DOHH2 (cell line): Measurements from ENCODE around the gene PARP16.
A peak's percentile ranks its signal among the peaks of the same experiment; 100 is the strongest.

Experiments
- H3F3A ChIP-seq: fragments of 200-600 bp; sonication (generic), shearing (Covaris generic); 2 replicates; pipeline ENCODE4 v1.6.0; 2016; ENCODE audit warnings: antibody characterized with exemption, mild to moderate bottlenecking; ENCODE audit not compliant: control insufficient read depth, insufficient read depth
- H3K27ac ChIP-seq: fragments of 200-600 bp; sonication (generic); 2 replicates; pipeline ENCODE4 v1.5.1; 2014; ENCODE audit warnings: low read depth, mild to moderate bottlenecking, low read length, moderate library complexity
- H3K27me3 ChIP-seq: fragments of 200-600 bp; sonication (generic); 2 replicates; pipeline ENCODE4 v1.6.1; 2014; ENCODE audit warnings: mild to moderate bottlenecking, low read length, mixed read lengths; ENCODE audit not compliant: control insufficient read depth
- H3K36me3 ChIP-seq: fragments of 200-600 bp; sonication (generic); 2 replicates; pipeline ENCODE4 v1.6.1; 2014; ENCODE audit warnings: mild to moderate bottlenecking, low read length, moderate library complexity, mixed read lengths; ENCODE audit not compliant: control insufficient read depth
- H3K4me1 ChIP-seq: fragments of 200-600 bp; sonication (generic); 2 replicates; pipeline ENCODE4 v1.6.1; 2014; ENCODE audit warnings: mild to moderate bottlenecking, low read length, mixed read lengths; ENCODE audit not compliant: control insufficient read depth
- H3K4me2 ChIP-seq: fragments of 200-600 bp; sonication (generic); 2 replicates; pipeline ENCODE4 v1.6.0; 2014; ENCODE audit warnings: mild to moderate bottlenecking, low read length, moderate library complexity
- H3K4me3 ChIP-seq: fragments of 200-600 bp; sonication (generic); 2 replicates; pipeline ENCODE4 v1.5.1; 2014; ENCODE audit warnings: mild to moderate bottlenecking, low read length, mixed read lengths
- H3K79me2 ChIP-seq: fragments of 200-600 bp; sonication (generic); 2 replicates; pipeline ENCODE4 v1.6.1; 2014; ENCODE audit warnings: mild to moderate bottlenecking, low read length, mixed read lengths; ENCODE audit not compliant: control insufficient read depth
- H3K9me2 ChIP-seq: fragments of 200-600 bp; sonication (generic); replicated peaks from 2 replicates; pipeline ENCODE4 v1.6.1; 2014; ENCODE audit warnings: mild to moderate bottlenecking, low read length, mixed read lengths; ENCODE audit not compliant: control insufficient read depth
- H3K9me3 ChIP-seq: fragments of 200-600 bp; sonication (generic); 2 replicates; pipeline ENCODE4 v1.6.1; 2014; ENCODE audit warnings: antibody characterized with exemption, low read length, mixed read lengths; ENCODE audit not compliant: control insufficient read depth, insufficient read depth
- H4K20me1 ChIP-seq: fragments of 200-600 bp; sonication (generic); 2 replicates; pipeline ENCODE4 v1.6.0; 2014; ENCODE audit warnings: low read depth, mild to moderate bottlenecking, antibody characterized with exemption, low read length, moderate library complexity; ENCODE audit not compliant: control insufficient read depth, insufficient read depth
- EZH2phosphoT487 ChIP-seq: fragments of 200-600 bp; sonication (generic); IDR thresholded peaks from 2 replicates; pipeline ENCODE4 v1.6.1; 2017; ENCODE audit warnings: borderline replicate concordance, mild to moderate bottlenecking, antibody characterized with exemption, low read length, moderate library complexity, mixed read lengths
- TF ChIP-seq, protein P1 (sequence below): fragments of 200-600 bp; sonication (generic); IDR thresholded peaks from one replicate; pipeline ENCODE4 v1.5.1; 2014; ENCODE audit warnings: antibody characterized with exemption, mild to moderate bottlenecking, low read depth, low read length; ENCODE audit not compliant: poor library complexity, severe bottlenecking

PARP16 gene

DNA sequence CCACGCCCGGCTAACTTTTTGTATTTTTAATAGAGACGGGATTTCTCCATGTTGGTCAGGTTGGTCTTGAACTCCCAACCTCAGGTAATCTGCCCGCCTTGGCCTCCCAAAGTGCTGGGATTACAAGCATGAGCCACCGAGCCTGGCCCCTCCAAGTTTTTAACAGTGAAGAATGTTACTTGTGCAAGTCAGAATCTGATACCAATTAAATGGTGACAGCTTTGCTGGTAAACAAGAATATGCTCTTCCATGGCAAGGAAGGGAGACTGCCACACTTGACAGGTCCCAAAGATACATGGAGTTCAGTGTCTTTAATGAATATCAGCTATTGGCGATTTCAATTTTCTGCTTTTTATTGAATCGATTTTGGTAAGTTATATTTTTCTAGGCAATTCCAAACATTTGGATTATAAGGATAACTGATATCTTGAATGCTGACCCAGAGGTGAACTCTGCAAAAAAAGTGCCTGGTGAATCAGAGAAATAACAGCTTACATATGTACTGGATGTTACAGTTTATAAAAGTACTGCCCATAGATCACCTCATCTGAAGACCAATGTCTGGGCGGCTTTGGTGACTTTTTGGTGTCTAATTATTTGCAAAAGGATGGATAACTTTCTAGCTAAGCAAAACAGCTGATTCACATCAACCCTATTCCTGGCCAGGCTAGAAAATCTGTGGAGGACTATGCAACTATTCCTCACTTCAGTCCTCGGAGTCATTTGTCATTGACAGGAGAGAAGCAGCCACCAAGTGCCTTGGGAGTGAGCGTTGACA is 1.2 kb downstream of the PARP16 start:
- H3K4me2 ChIP-seq: peak overlapping the region; percentile 85
- no peaks in the 10 kb centered on the region for H3K9me3 ChIP-seq
- H3K4me1 ChIP-seq: peaks cover 34% of the 10 kb centered on the region
- H4K20me1 ChIP-seq: no peaks in the 10 kb centered on the region
- H3K79me2 ChIP-seq: peaks cover 20% of the 10 kb centered on the region
- 0 out of 2 replicates have a peak, but pooled peaks cover 7% of the 10 kb centered on the region for H3F3A ChIP-seq
- no peaks in the 10 kb centered on the region for H3K27me3 ChIP-seq
- H3K36me3 ChIP-seq: no peaks in the 10 kb centered on the region; the same call in 1 of the 2 replicates
- TF ChIP-seq EZH2phosphoT487: peak; percentile 46; the same call in 1 of the 2 replicates
- TF ChIP-seq, protein P1, sequence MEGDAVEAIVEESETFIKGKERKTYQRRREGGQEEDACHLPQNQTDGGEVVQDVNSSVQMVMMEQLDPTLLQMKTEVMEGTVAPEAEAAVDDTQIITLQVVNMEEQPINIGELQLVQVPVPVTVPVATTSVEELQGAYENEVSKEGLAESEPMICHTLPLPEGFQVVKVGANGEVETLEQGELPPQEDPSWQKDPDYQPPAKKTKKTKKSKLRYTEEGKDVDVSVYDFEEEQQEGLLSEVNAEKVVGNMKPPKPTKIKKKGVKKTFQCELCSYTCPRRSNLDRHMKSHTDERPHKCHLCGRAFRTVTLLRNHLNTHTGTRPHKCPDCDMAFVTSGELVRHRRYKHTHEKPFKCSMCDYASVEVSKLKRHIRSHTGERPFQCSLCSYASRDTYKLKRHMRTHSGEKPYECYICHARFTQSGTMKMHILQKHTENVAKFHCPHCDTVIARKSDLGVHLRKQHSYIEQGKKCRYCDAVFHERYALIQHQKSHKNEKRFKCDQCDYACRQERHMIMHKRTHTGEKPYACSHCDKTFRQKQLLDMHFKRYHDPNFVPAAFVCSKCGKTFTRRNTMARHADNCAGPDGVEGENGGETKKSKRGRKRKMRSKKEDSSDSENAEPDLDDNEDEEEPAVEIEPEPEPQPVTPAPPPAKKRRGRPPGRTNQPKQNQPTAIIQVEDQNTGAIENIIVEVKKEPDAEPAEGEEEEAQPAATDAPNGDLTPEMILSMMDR: no peak
- H3K9me2 ChIP-seq: no peaks in the 10 kb centered on the region
- H3K27ac ChIP-seq: no peak overlapping the region
- peak overlapping the region; percentile 82 for H3K4me3 ChIP-seq

DNA sequence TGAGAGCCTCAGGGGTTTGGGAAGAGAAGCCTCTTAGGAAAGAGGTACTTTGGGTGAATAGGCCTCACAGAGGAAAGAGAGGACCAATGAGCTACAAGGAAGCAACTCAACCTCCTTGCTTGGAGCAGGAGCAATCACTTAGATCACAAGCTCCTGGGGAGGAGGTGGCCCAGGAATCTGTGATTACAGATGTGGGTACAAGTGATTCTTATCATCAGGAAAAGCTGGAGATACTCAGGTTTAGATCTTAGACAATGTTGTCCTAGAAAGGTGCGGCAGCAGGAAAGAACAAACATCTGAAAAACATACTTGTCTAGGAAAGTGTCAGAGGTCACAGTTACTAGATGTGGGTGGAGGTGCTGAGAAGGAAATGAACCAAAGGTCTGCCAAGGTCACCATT is 8.2 kb downstream of the PARP16 start:
- Histone ChIP-seq H3K4me1 (no peaks in the 10 kb centered on the region), H3K79me2 (peaks cover 4% of the 10 kb centered on the region), H3K9me2 (no peaks in the 10 kb centered on the region), H3K36me3 (peaks cover 2% of the 10 kb centered on the region; the same call in 1 of the 2 replicates), H3K9me3 (no peaks in the 10 kb centered on the region), H3K27me3 (no peaks in the 10 kb centered on the region), H3K4me2 (no peak overlapping the region), H3K27ac (no peak overlapping the region), H4K20me1 (peaks cover 3% of the 10 kb centered on the region; the same call in 1 of the 2 replicates), H3K4me3 (no peak overlapping the region), H3F3A (no peaks in the 10 kb centered on the region)
- no peak for TF ChIP-seq EZH2phosphoT487
- TF ChIP-seq, protein P1: no peak

DNA sequence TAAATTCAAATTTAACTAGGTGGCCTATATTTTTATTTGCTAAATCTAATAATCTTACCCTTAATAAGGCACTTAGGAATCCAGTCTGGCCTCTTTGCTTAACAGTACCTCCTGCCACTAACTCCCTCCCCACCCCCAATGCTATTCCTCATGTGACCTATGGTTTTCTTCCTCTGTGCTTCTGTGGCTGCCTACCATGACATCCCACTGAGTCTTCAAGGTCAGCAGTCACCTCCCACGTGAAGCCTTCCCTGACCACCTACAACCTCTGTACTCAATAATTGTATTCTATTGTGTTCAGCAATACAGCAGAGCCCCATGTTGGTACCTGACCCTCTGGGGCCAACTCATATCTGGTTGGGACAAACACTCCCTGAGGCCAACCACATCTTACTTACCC is 9.7 kb downstream of the PARP16 start:
- no peak for TF ChIP-seq EZH2phosphoT487
- TF ChIP-seq, protein P1: no peak
- no peaks in the 10 kb centered on the region for H3K4me1 ChIP-seq

More for the DNA sequence above, 9.7 kb downstream of the PARP16 start:
- Histone ChIP-seq H3K27ac (no peak overlapping the region), H3K4me3 (no peak overlapping the region), H3K36me3 (0 out of 2 replicates have a peak, but pooled peaks cover 2% of the 10 kb centered on the region), H3K9me3 (no peaks in the 10 kb centered on the region), H3F3A (no peaks in the 10 kb centered on the region), H3K27me3 (no peaks in the 10 kb centered on the region), H4K20me1 (peaks cover 3% of the 10 kb centered on the region; the same call in 1 of the 2 replicates), H3K79me2 (no peaks in the 10 kb centered on the region; the same call in 1 of the 2 replicates), H3K4me2 (no peak overlapping the region), H3K9me2 (no peaks in the 10 kb centered on the region)
